ENCODE measurements around the gene ADD1. TPM values are rescaled to one million over a fixed set of nuclear protein-coding genes. Genes with fewer than 3 reads are reported as not detected.

ADD1 gene
- total RNA-seq, 4 donors from 2014 or later, result 144 to 273 (median 203) TPM

- no peak for TF ChIP-seq CTCF (IDR thresholded peaks at IDR 0.05; ENCODE audit: low read depth)
Measured at GRCh38 chr4:2932321-2932950, 88.8 kb downstream of the ADD1 start.

- TF ChIP-seq CTCF (IDR thresholded peaks at IDR 0.05; ENCODE audit: low read depth), result no peak
Measured at GRCh38 chr4:2932951-2933565, 89.4 kb downstream of the ADD1 start.

GRCh38 chr4:2933566-2934076 lies 90.0 kb downstream of the ADD1 start:
- TF ChIP-seq CTCF (IDR thresholded peaks at IDR 0.05; ENCODE audit: low read depth), result no peak

GRCh38 chr4:2934077-2934812 lies 90.6 kb downstream of the ADD1 start:
- no peak for TF ChIP-seq CTCF (IDR thresholded peaks at IDR 0.05; ENCODE audit: low read depth)

- no peak for TF ChIP-seq CTCF (IDR thresholded peaks at IDR 0.05; ENCODE audit: low read depth)
Measured at GRCh38 chr4:2934813-2935761, 91.4 kb downstream of the ADD1 start.

- no peak for TF ChIP-seq CTCF (IDR thresholded peaks at IDR 0.05; ENCODE audit: low read depth)
Measured at GRCh38 chr4:2935762-2936743, 92.4 kb downstream of the ADD1 start.
